KMS-11 (cell line): ENCODE results near the gene CIAO1.
A peak's percentile ranks its signal among the peaks of the same experiment; 100 is the strongest.
"Not testable (repeated sequence)": the region's sequence is repeated elsewhere in the genome, so short reads cannot be mapped to it uniquely, and the experiment has no call there.

Experiments used
- H2AFZ ChIP-seq: fragments of 200-600 bp; sonication (generic); 2 replicates; pipeline ENCODE4 v1.6.1; 2016; ENCODE audit warnings: antibody characterized with exemption, mixed run types, low read depth
- H3K27ac ChIP-seq: fragments of 200-600 bp; sonication (generic); 2 replicates; pipeline ENCODE4 v1.6.1; 2016; ENCODE audit warnings: mild to moderate bottlenecking, mixed run types
- H3K27me3 ChIP-seq: fragments of 200-600 bp; sonication (generic); 2 replicates; pipeline ENCODE4 v1.6.1; 2017; ENCODE audit warnings: mild to moderate bottlenecking, low read depth, mixed run types, moderate library complexity; ENCODE audit not compliant: insufficient read depth
- H3K36me3 ChIP-seq: fragments of 200-600 bp; sonication (generic); 2 replicates; pipeline ENCODE4 v1.6.1; 2017; ENCODE audit warnings: mild to moderate bottlenecking, mixed run types; ENCODE audit not compliant: insufficient read depth
- H3K4me1 ChIP-seq: fragments of 200-600 bp; sonication (generic); 2 replicates; pipeline ENCODE4 v1.6.1; 2016; ENCODE audit warnings: mild to moderate bottlenecking, low read depth, mixed run types; ENCODE audit not compliant: poor library complexity, severe bottlenecking
- H3K4me2 ChIP-seq: fragments of 200-600 bp; sonication (generic); 2 replicates; pipeline ENCODE4 v1.7.0; 2016; ENCODE audit warnings: mild to moderate bottlenecking, mixed run types
- H3K4me3 ChIP-seq: fragments of 200-600 bp; sonication (generic); IDR thresholded peaks from 2 replicates; pipeline ENCODE4 v1.6.1; 2017; ENCODE audit warnings: low read depth, low read length, mixed read lengths; ENCODE audit not compliant: insufficient read depth
- H3K79me2 ChIP-seq: fragments of 200-600 bp; sonication (generic); 2 replicates; pipeline ENCODE4 v1.6.1; 2016; ENCODE audit warnings: low read depth, mixed run types; ENCODE audit not compliant: insufficient read depth
- H3K9ac ChIP-seq: fragments of 200-600 bp; sonication (generic); 2 replicates; pipeline ENCODE4 v1.6.1; 2016; ENCODE audit warnings: mild to moderate bottlenecking, mixed run types
- H4K20me1 ChIP-seq: fragments of 200-600 bp; sonication (generic); 2 replicates; pipeline ENCODE4 v1.6.1; 2016; ENCODE audit warnings: mild to moderate bottlenecking, mixed run types; ENCODE audit not compliant: insufficient read depth
- TF ChIP-seq, protein P1 (sequence below): fragments of 200-600 bp; sonication (generic); conservative IDR thresholded peaks from 2 replicates; pipeline ENCODE4 v1.6.1; 2017; ENCODE audit warnings: low read depth, mild to moderate bottlenecking, antibody characterized with exemption, low read length, moderate library complexity, mixed read lengths

The CIAO1 gene

DNA sequence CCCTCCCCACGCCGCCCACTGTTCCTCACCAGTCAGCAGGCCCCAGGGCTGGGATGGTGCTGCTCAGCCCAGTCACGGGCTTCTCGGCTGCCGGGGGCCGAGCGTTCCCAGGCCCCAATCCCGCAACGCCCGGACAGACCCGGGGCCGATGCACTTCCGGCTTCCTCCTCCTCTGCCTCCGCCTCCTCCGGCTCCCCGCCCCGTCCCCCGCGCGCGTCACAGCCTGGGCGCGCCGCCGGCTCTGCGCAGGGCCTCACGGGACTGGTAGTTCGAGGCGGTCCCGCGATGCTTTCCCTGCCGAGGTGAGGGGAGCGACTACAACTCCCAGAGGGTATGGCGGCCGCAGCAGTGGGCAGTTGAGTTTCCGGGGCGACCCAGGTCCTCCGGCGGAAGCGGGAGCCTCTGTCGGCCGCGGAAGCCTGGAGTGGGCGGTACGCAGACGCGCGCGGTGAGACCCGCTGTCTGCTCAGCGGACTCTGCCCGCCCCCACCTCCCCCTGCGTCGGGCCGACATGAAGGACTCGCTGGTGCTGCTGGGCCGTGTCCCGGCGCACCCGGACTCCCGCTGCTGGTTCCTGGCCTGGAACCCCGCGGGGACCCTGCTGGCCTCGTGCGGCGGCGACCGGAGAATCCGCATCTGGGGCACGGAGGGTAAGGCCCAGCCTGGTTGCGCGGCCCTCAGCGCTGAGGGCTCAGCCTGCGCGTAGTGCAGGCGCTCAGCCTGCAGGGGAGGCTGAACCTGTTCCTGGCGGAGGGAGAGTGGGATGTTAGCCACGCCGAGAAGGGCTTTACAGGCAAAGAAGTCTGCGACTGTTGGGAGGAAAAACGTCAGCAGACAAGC, at the start of gene CIAO1, which contains the start of gene TMEM127:
Gene CIAO1 (plus strand): TSS at position 386 of the 840 bp plus-strand sequence. CDS start 126 bp downstream, at position 512.
Gene TMEM127 (minus strand): TSS at position 158 of the 840 bp plus-strand sequence. CDS start 616 bp downstream, outside the sequence.
- TF ChIP-seq, protein P1, sequence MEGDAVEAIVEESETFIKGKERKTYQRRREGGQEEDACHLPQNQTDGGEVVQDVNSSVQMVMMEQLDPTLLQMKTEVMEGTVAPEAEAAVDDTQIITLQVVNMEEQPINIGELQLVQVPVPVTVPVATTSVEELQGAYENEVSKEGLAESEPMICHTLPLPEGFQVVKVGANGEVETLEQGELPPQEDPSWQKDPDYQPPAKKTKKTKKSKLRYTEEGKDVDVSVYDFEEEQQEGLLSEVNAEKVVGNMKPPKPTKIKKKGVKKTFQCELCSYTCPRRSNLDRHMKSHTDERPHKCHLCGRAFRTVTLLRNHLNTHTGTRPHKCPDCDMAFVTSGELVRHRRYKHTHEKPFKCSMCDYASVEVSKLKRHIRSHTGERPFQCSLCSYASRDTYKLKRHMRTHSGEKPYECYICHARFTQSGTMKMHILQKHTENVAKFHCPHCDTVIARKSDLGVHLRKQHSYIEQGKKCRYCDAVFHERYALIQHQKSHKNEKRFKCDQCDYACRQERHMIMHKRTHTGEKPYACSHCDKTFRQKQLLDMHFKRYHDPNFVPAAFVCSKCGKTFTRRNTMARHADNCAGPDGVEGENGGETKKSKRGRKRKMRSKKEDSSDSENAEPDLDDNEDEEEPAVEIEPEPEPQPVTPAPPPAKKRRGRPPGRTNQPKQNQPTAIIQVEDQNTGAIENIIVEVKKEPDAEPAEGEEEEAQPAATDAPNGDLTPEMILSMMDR: no peak
- H3K4me3 ChIP-seq: peak within 1 kb of the TSS; percentile 93
- H3K36me3 ChIP-seq: peaks cover 3% of the 10 kb centered on the region; the same call in 1 of the 2 replicates
- peaks cover 49% of the 10 kb centered on the region for H3K79me2 ChIP-seq
- H3K4me2 ChIP-seq: peak within 1 kb of the TSS; percentile 96
- H4K20me1 ChIP-seq: no peaks in the 10 kb centered on the region
- peak within 1 kb of the TSS; percentile 67 for H3K9ac ChIP-seq
- H3K27me3 ChIP-seq: no peaks in the 10 kb centered on the region
- peak within 1 kb of the TSS; percentile 76 for H2AFZ ChIP-seq
- H3K4me1 ChIP-seq: peaks cover 25% of the 10 kb centered on the region
- H3K27ac ChIP-seq: peak within 1 kb of the TSS; percentile 54

DNA sequence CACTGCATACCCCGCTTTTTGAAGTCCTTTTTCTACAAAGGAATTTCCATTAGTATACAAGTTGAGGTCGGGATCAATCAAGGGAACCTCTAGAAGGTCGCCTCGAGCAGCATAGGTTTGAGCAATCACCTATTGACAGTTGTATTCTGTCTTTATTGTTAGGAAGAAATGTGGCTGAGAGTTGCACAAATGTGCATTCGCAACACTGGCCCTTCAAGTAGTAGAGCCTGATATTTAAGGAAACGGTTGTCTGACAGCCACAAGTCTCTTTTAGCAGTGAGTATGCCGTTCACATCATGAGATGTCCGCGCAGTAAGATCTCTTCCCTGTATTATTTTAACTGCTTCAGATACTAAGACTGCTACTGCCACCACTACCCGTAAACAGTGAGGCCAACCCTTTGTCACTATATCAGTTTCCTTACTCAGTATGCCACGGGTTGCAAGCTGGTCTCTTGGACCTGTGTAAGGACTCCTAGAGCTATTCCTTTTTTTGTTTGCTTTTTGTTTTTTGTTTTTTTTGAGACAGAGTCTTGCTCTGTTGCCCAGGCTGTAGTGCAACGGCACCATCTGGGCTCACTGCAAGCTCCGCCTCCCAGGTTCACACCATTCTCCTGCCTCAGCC, 47.4 kb upstream of the CIAO1 start:
- Histone ChIP-seq H3K27ac (no peak overlapping the region), H3K9ac (no peak overlapping the region), H3K79me2 (no peaks in the 10 kb centered on the region), H3K4me1 (no peaks in the 10 kb centered on the region), H3K27me3 (no peaks in the 10 kb centered on the region), H4K20me1 (no peaks in the 10 kb centered on the region), H3K4me2 (no peak overlapping the region), H2AFZ (no peak overlapping the region), H3K36me3 (no peaks in the 10 kb centered on the region), H3K4me3 (no peak overlapping the region)
- TF ChIP-seq, protein P1: no peak

DNA sequence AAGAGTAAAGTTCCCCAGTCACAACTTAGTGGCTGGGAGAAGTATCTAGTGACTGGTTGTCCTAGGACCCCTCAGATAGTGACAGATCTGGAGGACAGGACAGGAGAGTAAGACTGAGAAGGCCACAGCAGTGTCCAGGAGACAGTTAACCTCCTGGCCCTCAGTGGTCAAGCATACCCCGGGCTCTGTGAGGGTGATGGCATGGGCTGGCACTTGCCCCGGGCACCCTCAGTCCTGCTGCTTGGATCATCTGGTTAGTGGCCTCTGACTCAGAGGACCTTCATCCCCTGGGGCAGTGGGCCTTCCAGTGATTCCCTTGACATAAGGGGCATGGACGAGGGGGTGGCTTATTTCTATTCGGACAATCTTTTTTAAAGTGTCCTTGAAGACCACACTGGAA, 46.1 kb upstream of the CIAO1 start:
- not testable (repeated sequence) for H3K27ac ChIP-seq, H3K79me2 ChIP-seq, H3K36me3 ChIP-seq, H3K27me3 ChIP-seq, H2AFZ ChIP-seq, H3K4me3 ChIP-seq, H3K9ac ChIP-seq, H4K20me1 ChIP-seq, H3K4me1 ChIP-seq, H3K4me2 ChIP-seq

DNA sequence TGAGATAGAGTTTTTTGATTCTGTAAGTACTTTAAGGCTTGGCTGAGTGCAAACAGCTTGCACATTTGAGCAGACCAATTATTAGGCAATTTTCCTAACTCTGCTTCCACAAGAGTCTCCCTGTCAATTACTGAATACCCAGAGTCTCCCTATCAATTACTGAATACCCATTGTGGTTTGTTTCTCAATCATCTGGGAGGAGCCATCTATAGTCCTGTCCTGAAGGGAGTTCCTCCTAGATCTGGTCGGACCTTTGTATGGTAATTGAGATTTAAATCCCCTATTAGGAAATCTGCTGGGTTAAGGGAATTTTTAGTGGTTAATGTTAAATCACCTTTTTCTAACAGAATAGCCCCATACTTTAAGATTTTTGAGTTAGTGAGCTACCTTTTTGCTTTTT, 44.9 kb upstream of the CIAO1 start:
- H3K4me1 ChIP-seq: peaks cover 19% of the 10 kb centered on the region
- H2AFZ ChIP-seq, H3K4me3 ChIP-seq, H3K9ac ChIP-seq, H3K4me2 ChIP-seq, H3K36me3 ChIP-seq, H3K27me3 ChIP-seq, H3K27ac ChIP-seq, H4K20me1 ChIP-seq, H3K79me2 ChIP-seq: not testable (repeated sequence)

DNA sequence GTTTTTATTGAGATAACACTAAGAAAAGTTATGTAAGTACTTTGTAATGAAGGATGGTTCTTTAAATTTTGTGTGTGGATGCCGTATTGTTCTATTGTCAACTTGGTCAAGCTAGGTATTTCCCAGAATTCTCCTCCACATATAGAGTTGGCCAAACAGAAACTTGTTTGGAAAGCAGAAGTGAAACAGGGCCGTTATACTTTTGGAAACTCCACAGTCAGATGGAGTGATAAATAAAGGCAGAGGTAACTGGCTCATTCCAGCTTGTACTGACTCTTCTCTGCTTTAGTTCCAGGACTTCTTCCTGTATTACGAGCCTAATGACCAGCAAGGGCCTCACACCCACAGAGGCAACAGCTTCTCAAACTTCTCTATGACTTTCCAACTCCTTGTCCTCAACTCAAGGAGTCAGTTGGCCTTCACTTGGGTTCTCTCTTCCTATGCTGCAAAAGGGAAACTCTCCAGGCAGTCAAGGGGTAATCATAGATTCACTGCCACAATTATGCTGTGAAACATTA, 41.0 kb upstream of the CIAO1 start:
- Histone ChIP-seq H3K27ac (peak overlapping the region; percentile 11; the same call in 1 of the 2 replicates), H3K9ac (no peak overlapping the region), H3K4me1 (peaks cover 19% of the 10 kb centered on the region)

More for the DNA sequence above, 41.0 kb upstream of the CIAO1 start:
- Histone ChIP-seq H3K4me3 (no peak overlapping the region), H3K36me3 (no peaks in the 10 kb centered on the region), H2AFZ (peak overlapping the region; percentile 13; the same call in 1 of the 2 replicates), H3K4me2 (peak overlapping the region; percentile 40; the same call in 1 of the 2 replicates), H4K20me1 (no peaks in the 10 kb centered on the region), H3K27me3 (no peaks in the 10 kb centered on the region), H3K79me2 (no peaks in the 10 kb centered on the region)
- TF ChIP-seq, protein P1: no peak
